ENCODE results near the gene ECT2L. TPM values are rescaled to one million over a fixed set of nuclear protein-coding genes. Genes with fewer than 3 reads are reported as not detected.
A peak's percentile ranks its signal among the peaks of the same experiment; 100 is the strongest.

Gene ECT2L, protein sequence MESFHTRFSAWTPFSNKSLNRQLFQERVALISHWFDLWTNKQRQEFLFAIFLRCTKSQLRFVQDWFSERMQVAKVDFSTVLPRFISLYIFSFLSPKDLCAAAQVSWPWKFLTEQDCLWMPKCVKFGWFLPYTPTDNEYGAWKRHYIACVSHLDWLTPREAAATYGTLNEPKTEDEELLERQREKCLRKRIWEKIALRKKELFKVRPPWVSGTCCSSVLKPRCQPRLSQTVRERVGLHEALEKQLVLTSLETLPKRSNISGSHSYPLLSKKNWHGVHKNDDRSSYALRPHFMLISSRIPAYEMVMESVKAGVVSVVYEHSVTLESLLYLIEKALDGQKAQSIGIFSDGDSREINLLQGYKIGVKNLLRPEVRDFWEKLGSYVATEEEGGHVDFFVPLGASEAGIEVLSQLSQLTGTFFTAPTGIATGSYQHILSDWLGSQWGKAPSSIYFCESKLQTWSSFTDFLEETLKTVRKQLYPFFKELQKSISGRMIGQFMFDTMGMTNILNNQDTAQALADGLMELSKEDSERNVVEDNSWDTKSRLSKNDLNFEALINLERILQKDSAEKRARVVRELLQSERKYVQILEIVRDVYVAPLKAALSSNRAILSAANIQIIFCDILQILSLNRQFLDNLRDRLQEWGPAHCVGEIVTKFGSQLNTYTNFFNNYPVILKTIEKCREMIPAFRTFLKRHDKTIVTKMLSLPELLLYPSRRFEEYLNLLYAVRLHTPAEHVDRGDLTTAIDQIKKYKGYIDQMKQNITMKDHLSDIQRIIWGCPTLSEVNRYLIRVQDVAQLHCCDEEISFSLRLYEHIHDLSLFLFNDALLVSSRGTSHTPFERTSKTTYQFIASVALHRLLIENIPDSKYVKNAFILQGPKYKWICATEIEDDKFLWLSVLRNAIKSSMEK
- polyA plus RNA-seq (ENCODE audit: insufficient read length in 3 of 3), result under 1 TPM; 0.21 to 0.43 (median 0.35) TPM
- long read RNA-seq, donor 1, partial matches to known transcripts, result 9 of 9 reads
- long read RNA-seq, donor 1, other reads (novel, unspliced or antisense), result 0 of 9 reads
- long read RNA-seq, donor 2, result 0 reads
- long read RNA-seq, donor 3, result 0 reads
- long read RNA-seq, donor 4, result 0 reads
- long read RNA-seq, donor 5, result 0 reads
- long read RNA-seq, donor 6, partial matches to known transcripts, result 29 of 29 reads
- long read RNA-seq, donor 6, other reads (novel, unspliced or antisense), result 0 of 29 reads
- long read RNA-seq, donor 7, partial matches to known transcripts, result 17 of 22 reads
- long read RNA-seq, donor 7, other reads (novel, unspliced or antisense), result 5 of 22 reads
- long read RNA-seq, donor 8, result 0 reads
- long read RNA-seq, donor 9, partial matches to known transcripts, result 27 of 27 reads
- long read RNA-seq, donor 9, other reads (novel, unspliced or antisense), result 0 of 27 reads
- long read RNA-seq, donor 10, result 0 reads
- long read RNA-seq, donor 11, result 0 reads
- long read RNA-seq, donor 12, result 0 reads
- long read RNA-seq, donor 13, partial matches to known transcripts, result 9 of 9 reads
- long read RNA-seq, donor 13, other reads (novel, unspliced or antisense), result 0 of 9 reads
- long read RNA-seq, donor 14, result 0 reads
- long read RNA-seq, donor 15, result 0 reads
- long read RNA-seq, donor 16, result 0 reads

DNA sequence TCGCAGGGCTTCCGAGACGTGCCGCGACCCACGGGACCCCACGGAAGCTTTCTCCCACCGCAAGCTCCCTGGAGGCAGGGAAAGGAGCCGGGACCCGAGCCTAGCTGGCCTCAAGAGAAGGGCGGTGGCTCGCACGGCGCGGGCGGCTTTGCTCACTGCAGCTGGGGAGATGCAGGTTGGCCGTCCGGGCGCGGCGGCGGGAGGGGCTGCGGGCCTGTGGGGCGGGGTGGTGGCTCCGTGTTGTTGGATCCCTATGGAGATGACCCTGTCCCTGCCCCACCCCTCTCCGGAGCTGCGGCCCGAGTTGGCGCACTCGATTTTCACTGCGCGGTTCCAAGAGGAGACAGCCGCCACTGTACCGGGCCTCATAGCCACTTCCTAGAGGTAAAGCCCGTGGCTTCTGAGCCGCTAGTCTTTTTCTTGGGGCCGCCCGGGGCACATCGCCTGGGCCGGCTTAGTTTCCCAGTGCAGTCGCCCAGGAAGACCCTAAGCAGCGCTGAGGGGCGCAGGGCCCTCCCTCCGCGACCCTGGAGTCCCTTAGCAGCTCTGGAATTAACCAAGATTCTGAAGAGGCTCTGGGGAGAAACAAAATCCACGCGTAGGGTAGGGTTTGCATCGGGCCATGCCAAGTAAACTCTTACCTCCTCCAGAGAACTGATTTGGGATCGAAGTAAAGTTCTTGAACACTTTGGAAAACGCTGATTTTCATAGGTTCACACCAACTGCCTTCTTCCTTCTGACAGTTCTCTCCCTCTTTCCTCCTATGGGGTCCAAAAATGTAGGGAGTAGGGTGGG, at the start of gene ECT2L:
ECT2L (plus strand) TSS at position 279 of the 795 bp plus-strand sequence. CDS start 17,188 bp downstream, outside the sequence.
- DNase-seq, result peak; percentile 65

DNA sequence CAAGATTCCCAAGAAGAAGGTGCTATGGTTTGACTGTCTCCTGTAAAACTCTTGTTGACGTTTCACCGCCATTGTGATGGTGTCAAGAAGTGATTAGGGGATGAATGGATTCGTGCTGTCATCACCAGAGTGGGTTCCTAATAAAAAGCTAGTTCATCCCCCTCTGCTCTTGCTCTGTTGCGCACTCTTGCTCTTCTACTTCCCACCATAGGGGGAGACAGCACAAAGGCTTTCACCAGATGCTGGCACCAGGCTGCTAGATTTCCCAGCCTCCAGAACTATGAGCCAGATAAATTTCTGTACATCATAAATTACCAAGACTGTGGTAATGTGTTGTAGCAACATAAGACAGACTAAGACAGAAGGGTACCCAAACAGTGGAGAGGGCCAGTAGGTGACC, 43.9 kb upstream of the ECT2L start:
- no peak for DNase-seq

DNA sequence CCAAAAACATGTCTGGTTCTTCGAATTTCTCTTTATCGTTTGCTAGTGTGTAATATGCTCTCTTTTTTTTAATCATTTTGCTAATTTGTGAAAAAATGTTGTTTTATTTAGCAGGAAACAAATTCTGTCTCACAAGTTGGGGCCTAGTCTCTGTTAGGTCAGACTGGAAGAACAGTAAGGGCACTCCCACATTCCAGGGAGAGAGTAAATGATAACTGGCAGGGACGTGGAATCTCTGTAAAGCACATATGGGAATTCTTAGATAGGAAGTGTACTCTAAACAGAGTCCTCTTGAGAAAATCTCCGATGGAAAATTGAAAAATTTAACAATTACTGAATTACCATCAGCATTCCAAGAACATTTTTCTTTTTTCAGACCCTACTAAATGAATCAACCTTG, 38.8 kb upstream of the ECT2L start:
- DNase-seq, result no peak

DNA sequence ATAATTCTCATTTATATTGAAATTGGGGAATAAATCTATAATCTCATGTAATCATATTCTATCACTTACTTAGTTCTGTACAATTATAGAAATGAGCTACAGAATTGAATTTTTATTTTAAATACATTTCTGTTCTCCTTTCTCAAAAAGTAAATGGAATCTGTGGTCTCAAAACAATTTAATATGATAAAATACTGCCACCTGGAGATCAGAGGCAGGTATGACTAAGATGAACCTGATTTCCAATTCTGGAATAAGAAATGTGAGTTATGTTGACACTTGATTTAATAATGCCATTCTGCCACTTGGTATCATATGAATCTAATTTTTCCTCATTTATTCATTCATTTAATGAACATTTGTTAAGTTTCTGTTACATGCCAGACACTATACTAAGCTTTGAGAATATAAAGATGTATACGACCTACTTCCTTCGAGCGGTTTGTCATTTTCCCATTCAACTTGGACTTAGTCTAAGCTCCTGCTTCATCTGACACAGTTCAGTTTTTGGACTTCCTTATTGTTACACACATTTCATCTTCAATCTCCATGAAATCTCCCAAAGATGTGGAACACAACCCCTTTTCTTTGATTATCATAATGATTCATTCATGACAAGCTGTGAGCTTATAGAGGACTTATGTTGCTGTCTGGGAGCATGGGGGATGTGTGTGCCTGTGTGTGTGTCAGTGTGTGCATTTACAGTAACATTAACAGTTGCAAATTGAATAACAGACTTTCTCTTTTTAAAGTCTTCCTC, 29.8 kb upstream of the ECT2L start:
- DNase-seq, result peak; percentile 22

DNA sequence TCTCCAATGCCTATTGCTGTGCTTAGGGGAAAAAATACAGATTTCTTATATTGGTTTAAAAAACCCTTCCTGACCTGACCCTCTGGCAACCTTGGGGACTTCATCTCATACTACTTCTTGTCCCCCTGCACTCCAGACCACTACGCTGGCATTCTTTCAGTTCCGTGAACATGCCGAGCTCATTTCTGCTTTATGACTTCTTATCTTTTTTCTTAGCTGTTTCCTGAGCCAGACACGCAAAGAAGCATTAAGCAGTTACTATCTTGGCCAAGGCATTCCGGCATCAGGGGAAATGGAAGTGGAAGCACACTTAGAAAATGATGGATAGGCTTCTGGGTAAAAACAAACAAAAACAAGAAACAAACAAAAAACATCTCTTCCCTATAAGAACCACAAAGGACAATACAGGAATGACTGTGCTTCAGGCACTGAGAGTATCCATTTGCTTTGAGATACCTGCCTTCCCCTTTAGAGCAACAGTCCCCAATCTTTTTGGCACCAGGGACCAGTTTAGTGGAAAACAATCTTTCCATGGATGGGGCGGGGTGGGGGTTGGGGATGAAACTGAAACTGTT, 26.7 kb upstream of the ECT2L start:
- peak; percentile 8 for DNase-seq

DNA sequence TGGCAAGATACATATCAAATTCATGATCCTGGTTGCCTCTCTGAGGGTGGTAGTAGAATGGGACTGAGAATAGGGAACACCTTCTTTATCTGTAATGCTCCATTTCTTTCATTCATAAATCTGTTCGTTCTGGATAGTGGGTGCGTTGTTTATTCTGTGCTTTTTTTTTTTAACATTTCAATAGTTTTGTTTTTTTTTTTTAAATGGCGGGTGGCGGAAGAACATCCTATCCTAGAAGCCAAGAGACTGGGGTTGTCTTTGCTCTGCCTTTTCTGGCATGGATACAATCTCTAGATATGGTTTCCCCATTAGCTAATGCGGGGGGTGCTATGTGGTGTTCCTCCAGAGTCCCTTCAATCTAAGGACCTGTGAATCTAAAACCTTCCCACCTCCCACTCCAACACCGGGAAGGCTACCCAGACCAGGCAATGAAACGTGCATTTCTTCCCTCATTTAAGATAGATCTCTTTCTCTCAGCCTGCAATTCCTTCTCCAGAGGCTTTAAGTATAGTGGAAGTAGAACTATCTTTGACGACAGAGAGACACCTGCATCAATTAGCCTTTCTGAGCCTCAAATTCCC, 23.2 kb upstream of the ECT2L start:
- DNase-seq, result no peak

DNA sequence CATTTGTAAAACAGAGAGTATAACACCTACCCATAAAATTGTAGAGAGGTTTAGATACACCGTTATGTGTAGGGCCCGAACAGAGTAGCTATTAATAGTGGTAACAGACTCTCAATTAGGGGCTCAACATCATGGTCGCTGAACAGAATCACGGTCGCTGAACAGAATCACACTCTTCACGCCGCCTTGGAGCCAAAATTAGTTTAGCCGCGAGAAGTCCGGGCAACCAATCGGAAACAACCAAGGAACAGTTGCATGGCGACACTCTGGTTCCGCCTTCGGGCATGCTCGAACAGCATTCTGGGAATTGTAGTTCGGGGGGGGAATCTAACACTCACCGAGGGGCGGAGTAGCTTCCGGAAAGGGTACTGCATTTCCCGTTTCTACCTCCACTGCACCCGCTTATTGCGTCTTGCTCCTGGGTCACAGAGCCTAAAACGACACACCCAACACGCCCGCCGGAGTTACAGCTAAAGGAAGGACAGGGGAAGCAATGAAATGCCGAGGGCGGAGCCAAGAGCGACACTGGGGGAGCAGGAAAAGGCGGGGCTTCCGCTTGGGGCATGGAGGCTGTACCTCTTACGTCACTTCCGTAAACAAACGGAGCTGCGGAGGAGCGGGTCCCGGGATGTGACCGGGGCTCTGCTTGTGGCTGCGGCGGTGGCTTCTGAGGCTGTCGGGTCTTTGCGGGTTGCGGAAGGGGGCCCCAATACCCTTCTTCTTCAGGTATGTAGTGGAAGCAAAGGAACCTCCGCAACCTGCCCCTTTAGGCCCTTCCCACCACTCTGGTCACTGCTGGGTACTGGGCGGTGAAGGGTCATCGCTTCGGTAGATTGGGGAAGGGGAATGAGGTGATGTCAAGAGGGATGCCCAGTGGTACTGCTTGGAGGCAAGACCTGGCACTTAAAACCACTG, 22.5 kb upstream of the ECT2L start, which contains the start of gene CCDC28A:
CCDC28A (plus strand) TSS at position 593 of the 915 bp plus-strand sequence. CDS start 2,352 bp downstream, outside the sequence.
- DNase-seq, result peak; percentile 96

DNA sequence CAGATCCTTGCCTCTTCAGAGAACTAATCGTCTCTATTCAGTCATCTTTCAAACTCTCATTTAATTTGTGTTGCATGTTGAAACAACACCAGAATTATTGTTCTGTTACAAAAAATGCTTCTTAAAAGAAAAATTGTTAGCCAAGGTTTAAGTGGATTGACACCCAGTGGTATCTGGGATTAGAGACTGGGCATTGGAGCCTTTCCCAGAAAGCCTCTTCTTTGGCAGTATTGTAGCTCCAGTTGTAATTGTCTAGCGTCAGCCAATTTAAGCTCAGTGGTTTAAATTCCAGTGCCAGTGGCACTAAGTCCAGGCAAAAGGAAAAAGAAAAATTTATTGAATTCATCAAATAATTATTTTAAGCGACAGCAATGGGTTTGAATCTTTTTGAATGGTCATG, 21.5 kb upstream of the ECT2L start:
- no peak for DNase-seq

DNA sequence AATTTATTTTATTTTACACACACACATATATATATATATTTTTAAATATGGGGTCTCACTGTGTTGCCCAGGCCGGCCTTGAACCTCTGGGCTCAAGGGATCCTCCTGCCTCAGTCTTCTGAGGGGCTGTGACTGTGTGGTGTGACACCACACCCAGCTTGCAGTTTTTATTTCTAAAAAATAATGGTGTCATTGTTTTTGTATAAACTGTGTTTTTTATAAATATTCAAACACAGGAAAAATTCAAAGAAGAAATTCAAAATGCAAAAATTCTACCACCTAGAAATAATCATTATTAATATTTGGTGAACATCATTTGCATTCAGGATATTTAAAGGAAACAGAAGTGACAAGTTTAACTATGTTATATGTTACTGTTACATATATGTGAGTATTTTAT, 19.2 kb upstream of the ECT2L start:
- DNase-seq, result no peak

DNA sequence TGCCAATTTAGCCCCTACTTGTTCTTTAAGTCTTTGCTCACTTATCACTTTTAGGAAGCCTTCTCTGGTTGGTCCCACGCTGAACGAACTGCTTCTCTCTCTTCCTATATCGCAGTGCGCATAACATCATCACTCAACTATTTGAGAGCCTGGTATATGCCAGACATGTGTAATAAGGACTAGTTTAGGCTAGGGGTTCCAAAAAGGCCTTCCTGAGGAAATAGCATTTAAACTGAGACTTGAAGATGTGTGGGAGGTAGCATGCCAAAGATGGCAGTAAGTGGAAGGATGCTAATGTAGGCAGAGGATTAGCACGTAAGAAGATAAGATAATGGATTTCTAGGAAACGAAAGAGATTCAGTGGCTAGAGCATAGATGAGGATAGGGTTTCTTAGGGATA, 17.6 kb upstream of the ECT2L start:
- no peak for DNase-seq

DNA sequence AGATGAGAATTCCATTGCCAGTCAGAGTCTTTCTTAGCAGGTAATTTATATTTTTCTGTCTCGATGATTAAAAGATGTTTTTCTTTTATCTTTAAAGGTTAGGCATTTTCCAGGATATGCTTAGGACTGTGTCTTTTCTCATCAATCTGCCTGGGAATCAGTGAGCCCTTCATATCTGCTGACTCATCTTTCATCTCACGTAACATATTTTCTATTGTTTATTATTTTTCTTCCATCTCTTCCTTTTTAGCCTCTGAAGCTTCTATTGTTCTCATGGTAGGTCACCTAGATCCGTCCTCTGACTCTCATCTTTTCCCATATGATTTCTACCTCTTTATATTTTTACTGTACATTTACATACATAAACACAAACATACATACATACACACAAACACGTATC, 13.6 kb upstream of the ECT2L start:
- no peak for DNase-seq

DNA sequence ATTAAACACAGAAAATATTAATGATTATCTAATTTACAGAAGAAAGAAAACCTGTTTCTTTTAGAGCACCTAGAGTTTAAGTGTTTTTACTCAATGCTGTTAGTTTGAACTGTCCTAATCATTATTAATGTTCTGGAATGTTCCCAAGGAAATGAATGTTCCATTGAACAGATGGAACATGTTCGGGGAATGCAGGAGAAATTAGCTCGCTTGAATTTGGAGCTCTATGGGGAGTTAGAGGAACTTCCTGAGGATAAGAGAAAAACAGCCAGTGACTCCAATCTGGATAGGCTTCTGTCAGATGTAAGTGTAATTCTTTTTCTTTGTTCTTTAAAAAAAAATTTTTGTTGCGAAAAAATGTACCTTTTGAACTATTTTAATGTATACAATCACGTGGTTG, 10.8 kb upstream of the ECT2L start:
- DNase-seq, result no peak

DNA sequence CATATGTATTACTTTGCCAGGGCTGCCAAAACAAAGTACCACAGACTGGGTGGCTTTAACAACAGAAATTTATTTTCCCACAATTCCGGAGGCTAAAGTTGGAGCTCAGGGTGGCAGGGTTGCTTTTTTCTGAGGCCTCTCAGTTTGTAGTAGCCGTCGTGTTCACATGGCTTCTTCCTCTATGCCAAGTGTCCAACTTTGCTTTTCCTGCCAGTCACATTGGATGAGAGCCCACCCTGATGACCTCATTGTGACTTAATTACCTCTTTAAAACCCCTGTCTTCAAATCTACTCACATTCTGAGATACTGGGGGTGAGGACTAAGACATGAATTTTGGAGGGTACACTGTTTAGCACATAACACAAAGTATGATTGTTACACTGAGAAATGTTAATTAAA, 9.9 kb upstream of the ECT2L start:
- no peak for DNase-seq

DNA sequence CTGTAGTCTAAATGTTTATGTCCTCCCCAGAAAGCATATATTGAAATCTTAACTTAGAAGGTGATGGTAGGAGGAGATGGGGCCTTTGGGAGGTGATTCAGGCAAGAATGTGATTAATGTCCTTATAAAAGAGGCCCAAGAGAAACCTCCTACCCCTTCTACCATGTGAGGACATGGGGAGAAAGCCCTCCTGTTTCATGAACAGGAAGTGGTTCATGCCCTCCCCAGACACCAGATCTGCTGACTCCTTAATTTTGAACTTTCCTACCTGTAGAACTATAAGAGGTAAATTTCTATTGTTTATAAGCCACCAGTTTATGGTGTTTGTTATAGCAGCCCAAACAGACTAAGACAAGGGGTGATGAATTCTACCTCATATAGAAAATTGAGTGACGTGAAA, 8.7 kb upstream of the ECT2L start:
- DNase-seq, result no peak

DNA sequence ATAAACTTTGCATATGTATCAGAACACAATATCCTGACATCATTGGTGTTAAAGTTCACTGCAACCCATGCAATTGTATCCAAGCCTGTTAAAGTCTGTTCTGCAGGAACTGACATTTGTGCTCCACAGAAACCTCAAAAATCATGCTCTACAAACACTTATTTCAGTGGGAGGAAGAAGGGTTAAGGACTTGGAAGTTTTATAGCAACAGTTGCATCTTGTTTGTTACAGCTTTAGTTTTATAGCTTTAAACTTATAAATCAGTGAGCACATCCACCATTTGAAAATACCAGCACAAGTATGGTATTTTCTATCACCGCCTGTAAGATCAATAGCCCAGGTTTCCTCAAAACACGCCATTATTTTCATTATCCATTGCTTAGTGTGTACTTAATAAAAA, 884 bp downstream of the ECT2L start:
- no peak for DNase-seq

DNA sequence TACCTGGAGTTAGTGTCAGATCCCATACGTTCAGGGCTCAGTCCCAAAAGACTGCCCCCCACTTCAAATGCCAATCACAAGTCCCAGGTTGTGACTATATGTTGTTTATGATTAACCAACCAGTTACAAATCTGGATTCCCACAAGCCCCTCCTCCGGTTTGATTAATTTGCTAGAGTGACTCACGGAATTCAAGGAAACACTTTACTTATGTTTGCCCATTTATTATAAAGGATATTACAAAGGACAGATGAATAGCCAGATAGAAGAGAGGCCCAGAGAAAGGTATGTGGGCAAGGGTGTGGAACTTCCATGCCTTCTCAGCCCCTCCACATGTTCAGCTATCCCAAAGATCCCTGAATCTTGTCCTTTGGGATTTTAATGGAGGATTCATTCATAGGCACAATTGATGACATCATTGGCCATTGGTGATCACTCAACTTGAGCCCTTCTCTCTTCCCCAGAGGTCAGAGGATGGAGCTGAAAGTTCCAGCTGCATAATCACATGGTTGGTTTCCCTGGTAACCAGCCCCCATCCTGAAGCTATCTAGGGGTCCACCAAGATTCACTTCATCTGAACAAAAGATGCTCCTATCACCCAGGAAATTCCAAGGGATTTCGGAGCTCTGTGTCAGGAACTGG, 2.0 kb downstream of the ECT2L start:
- no peak for DNase-seq
